DMS153 (cell line): Measurements from ENCODE around the gene DEF6.
"Not testable (repeated sequence)": the region's sequence is repeated elsewhere in the genome, so short reads cannot be mapped to it uniquely, and the experiment has no call there.

Source experiments
- DNase-seq: peaks from one replicate; lab custom pipeline; 2025; lab: John Stamatoyannopoulos, UW

The DEF6 gene

GRCh38 chr6:35282472-35282871 is 15.1 kb upstream of the DEF6 start:
- DNase-seq: no peak

- DNase-seq: no peak
Measured at GRCh38 chr6:35283361-35283760, 14.3 kb upstream of the DEF6 start.

GRCh38 chr6:35287671-35288396 is 9.8 kb upstream of the DEF6 start:
- no peak for DNase-seq

GRCh38 chr6:35288834-35289233 is 8.8 kb upstream of the DEF6 start:
- no peak for DNase-seq

GRCh38 chr6:35291491-35291890 is 6.1 kb upstream of the DEF6 start:
- no peak for DNase-seq

- no peak for DNase-seq
Measured at GRCh38 chr6:35292494-35292893, 5.1 kb upstream of the DEF6 start.

- DNase-seq: no peak
Measured at GRCh38 chr6:35293681-35294080, 3.9 kb upstream of the DEF6 start.

- DNase-seq: no peak
Measured at GRCh38 chr6:35294308-35294945, 3.2 kb upstream of the DEF6 start.

- no peak for DNase-seq
Measured at GRCh38 chr6:35295036-35295435, 2.6 kb upstream of the DEF6 start.

GRCh38 chr6:35295521-35296315 is 1.9 kb upstream of the DEF6 start:
- DNase-seq: no peak

GRCh38 chr6:35296931-35297600 is 552 bp upstream of the DEF6 start:
- DNase-seq: no peak

GRCh38 chr6:35298625-35299140 is 1.1 kb downstream of the DEF6 start:
- no peak for DNase-seq

- DNase-seq: no peak
Measured at GRCh38 chr6:35299674-35300073, 2.1 kb downstream of the DEF6 start.

- no peak for DNase-seq
Measured at GRCh38 chr6:35300848-35301247, 3.2 kb downstream of the DEF6 start.

- DNase-seq: no peak
Measured at GRCh38 chr6:35302604-35303241, 5.1 kb downstream of the DEF6 start.

- no peak for DNase-seq
Measured at GRCh38 chr6:35304299-35304698, 6.7 kb downstream of the DEF6 start.

- no peak for DNase-seq
Measured at GRCh38 chr6:35305117-35305516, 7.5 kb downstream of the DEF6 start.

GRCh38 chr6:35307138-35307537 is 9.5 kb downstream of the DEF6 start:
- DNase-seq: not testable (repeated sequence)

GRCh38 chr6:35308543-35308942 is 10.9 kb downstream of the DEF6 start:
- DNase-seq: not testable (repeated sequence)

GRCh38 chr6:35309611-35310264 is 12.1 kb downstream of the DEF6 start:
- no peak for DNase-seq

GRCh38 chr6:35310265-35310831 is 12.7 kb downstream of the DEF6 start:
- no peak for DNase-seq
